ENCODE measurements around the gene SALL3. TPM values are rescaled to one million over a fixed set of nuclear protein-coding genes. Genes with fewer than 3 reads are reported as not detected.
A peak's percentile ranks its signal among the peaks of the same experiment; 100 is the strongest.

Gene SALL3
- total RNA-seq, 5 donors from 2014 or later (not counting 1 experiment from before 2014, with no cell fraction given) = 0.03 to 0.09 (median 0.07) TPM; not detected in 2

- no peak for ATAC-seq (replicated peaks in 1 of 4)
- H3K4me1 ChIP-seq (ENCODE audit: control insufficient read depth in 1 of 2, extremely low read depth in 1 of 2, insufficient read depth in 2 of 2, low read length in 2 of 2) = peaks cover 0 to 8% of the 10 kb centered on the region in 2 experiments
- H3K4me1 Mint-ChIP-seq = peaks cover 14 to 20% (median 16%) of the 10 kb centered on the region in 3 donors
- peak overlapping the region in 1 of 2 donors; percentile 2 for H3K27ac Mint-ChIP-seq
- peaks cover 34 to 39% of the 10 kb centered on the region in 2 experiments for H3K27me3 ChIP-seq (replicated peaks in 1 of 2; ENCODE audit: control insufficient read depth in 2 of 2, extremely low read depth in 1 of 2, insufficient read depth in 2 of 2, low read length in 1 of 2)
- H3K4me3 ChIP-seq (ENCODE audit: control insufficient read depth in 1 of 2, extremely low read depth in 1 of 2, low read length in 1 of 2) = no peak overlapping the region
- WGBS (ENCODE audit: insufficient coverage) = 11% methylated on average over 3 of the region's 14 CpGs
- H3K27me3 Mint-ChIP-seq = peaks cover 56 to 59% of the 10 kb centered on the region in 2 donors
- no peaks in the 10 kb centered on the region for H3K9me3 Mint-ChIP-seq
- H3K36me3 ChIP-seq (ENCODE audit: control insufficient read depth in 2 of 2, extremely low read depth in 1 of 2, insufficient read depth in 1 of 2, low read length in 1 of 2) = no peaks in the 10 kb centered on the region
- H3K4me3 Mint-ChIP-seq = peak overlapping the region in 2 of 3 donors; percentile 37 to 69
- ChIA-PET POLR2A (no interaction called here), CTCF (interaction anchor here in 1 of 2 donors (0.9 kb wide), 1 partner anchor 262 kb away, joined by 3 read pairs; no protein-coding TSS in a partner anchor)
- H3K36me3 Mint-ChIP-seq = no peaks in the 10 kb centered on the region
- no peak overlapping the region for H3K27ac ChIP-seq (ENCODE audit: low read length)
- no peak for DNase-seq
- no peaks in the 10 kb centered on the region for H3K9me3 ChIP-seq
Measured at GRCh38 chr18:78981989-78982620, 2.5 kb downstream of the SALL3 start.

GRCh38 chr18:78983512-78983911 lies 3.9 kb downstream of the SALL3 start:
- Mint-ChIP-seq H3K9me3 (no peaks in the 10 kb centered on the region), H3K36me3 (no peaks in the 10 kb centered on the region), H3K4me3 (no peak overlapping the region), H3K27ac (no peak overlapping the region), H3K27me3 (peaks cover 59% of the 10 kb centered on the region in 2 donors), H3K4me1 (peaks cover 6 to 13% (median 11%) of the 10 kb centered on the region in 3 donors)
- DNase-seq (no peak), ATAC-seq (replicated peaks in 1 of 4) (no peak)
- Histone ChIP-seq H3K9me3 (no peaks in the 10 kb centered on the region), H3K4me3 (ENCODE audit: control insufficient read depth in 1 of 2, extremely low read depth in 1 of 2, low read length in 1 of 2) (no peak overlapping the region), H3K27ac (ENCODE audit: low read length) (no peak overlapping the region), H3K27me3 (replicated peaks in 1 of 2; ENCODE audit: control insufficient read depth in 2 of 2, extremely low read depth in 1 of 2, insufficient read depth in 2 of 2, low read length in 1 of 2) (peaks cover 27 to 32% of the 10 kb centered on the region in 2 experiments), H3K4me1 (ENCODE audit: control insufficient read depth in 1 of 2, extremely low read depth in 1 of 2, insufficient read depth in 2 of 2, low read length in 2 of 2) (peaks cover 0 to 8% of the 10 kb centered on the region in 2 experiments), H3K36me3 (ENCODE audit: control insufficient read depth in 2 of 2, extremely low read depth in 1 of 2, insufficient read depth in 1 of 2, low read length in 1 of 2) (no peaks in the 10 kb centered on the region)
- CTCF ChIA-PET = interaction anchor here (0.6 to 0.7 kb wide), 2 partner anchors 17 to 110 kb away, joined by 3 read pairs; no protein-coding TSS in a partner anchor
- POLR2A ChIA-PET = no interaction called here
- no CpG with 5 or more reads among the region's 3 CpGs for WGBS (ENCODE audit: insufficient coverage)

DNA sequence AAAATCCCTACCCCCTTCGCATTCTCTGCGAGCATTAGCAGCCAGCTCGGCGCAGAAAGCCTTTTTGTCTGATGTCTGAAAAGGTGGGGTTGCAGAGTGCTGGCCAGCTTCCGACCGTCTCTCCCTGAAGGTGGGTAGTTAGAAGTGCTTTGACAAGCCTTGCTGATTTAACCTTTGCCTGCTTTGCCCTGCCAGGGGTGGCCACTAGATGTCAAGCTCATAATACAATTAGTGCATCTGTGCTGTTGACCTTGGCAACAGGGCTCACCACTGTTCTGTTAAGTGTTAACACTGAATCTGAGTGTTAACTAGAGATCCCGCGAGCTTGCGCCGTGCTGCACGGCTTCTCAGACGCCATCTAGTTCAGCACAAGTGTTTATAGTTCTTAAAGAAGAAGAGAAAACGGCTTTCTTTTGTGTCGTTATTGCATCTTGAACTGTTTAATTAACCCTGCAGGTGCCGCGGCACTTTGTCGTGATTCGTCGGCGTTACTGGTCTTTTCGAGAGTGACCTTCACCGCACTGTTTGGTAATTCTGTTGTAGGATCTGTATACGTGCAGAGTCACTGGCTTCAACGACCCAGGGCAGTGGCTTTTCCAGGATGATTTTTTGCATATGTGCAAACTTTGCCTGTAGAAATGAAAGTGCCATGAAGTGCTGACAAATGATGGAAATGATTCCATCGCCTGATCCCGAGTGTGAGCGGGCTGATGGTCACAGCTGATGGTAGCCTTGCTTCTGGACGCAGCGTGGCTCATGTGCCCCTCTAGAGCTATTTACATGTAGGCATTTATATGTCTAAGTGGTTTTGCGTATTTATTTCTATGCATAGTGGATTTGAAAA lies 5.5 kb downstream of the SALL3 start:
- no peak overlapping the region for H3K4me3 Mint-ChIP-seq
- ChIA-PET CTCF (no interaction called here), POLR2A (no interaction called here)
- Histone ChIP-seq H3K9me3 (no peaks in the 10 kb centered on the region), H3K27me3 (replicated peaks in 1 of 2; ENCODE audit: control insufficient read depth in 2 of 2, extremely low read depth in 1 of 2, insufficient read depth in 2 of 2, low read length in 1 of 2) (peaks cover 27 to 37% of the 10 kb centered on the region in 2 experiments), H3K36me3 (ENCODE audit: control insufficient read depth in 2 of 2, extremely low read depth in 1 of 2, insufficient read depth in 1 of 2, low read length in 1 of 2) (no peaks in the 10 kb centered on the region), H3K4me1 (ENCODE audit: control insufficient read depth in 1 of 2, extremely low read depth in 1 of 2, insufficient read depth in 2 of 2, low read length in 2 of 2) (peaks cover 0 to 8% of the 10 kb centered on the region in 2 experiments), H3K27ac (ENCODE audit: low read length) (no peak overlapping the region), H3K4me3 (ENCODE audit: control insufficient read depth in 1 of 2, extremely low read depth in 1 of 2, low read length in 1 of 2) (no peak overlapping the region)
- peaks cover 6 to 13% (median 10%) of the 10 kb centered on the region in 3 donors for H3K4me1 Mint-ChIP-seq
- ATAC-seq (replicated peaks in 1 of 4) (peak in 2 of 4 experiments; percentile 33 to 44), DNase-seq (peak in 5 of 35 experiments; percentile 4 to 25 (median 9))
- WGBS (ENCODE audit: insufficient coverage) = 38% methylated on average over 20 of the region's 30 CpGs
- H3K27me3 Mint-ChIP-seq = peaks cover 61 to 64% of the 10 kb centered on the region in 2 donors
- no peaks in the 10 kb centered on the region for H3K9me3 Mint-ChIP-seq
- no peak overlapping the region for H3K27ac Mint-ChIP-seq
- H3K36me3 Mint-ChIP-seq = no peaks in the 10 kb centered on the region

DNA sequence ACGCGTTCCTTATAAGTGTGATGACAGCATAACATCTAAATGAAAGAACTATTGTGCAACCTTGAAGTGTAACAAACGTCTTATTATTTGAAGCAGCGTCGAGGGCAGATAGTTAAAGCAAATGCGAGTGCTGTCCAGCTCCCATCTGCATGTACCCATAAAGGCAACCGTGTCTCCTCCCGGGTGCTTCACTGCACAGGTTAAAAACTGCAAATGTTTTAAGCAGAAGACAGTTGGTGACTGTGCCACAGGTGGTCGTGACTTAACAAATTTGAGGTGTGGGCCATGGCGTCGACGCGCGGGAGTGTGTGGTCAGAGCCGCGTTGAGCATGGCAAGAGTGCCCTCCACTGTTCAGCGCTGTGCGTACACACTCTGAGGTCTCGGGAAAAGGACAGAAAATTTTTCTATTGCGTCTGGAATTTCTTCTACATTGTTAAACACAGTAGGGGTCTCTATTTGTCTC lies 6.4 kb downstream of the SALL3 start:
- no peak overlapping the region for H3K4me3 Mint-ChIP-seq

DNA sequence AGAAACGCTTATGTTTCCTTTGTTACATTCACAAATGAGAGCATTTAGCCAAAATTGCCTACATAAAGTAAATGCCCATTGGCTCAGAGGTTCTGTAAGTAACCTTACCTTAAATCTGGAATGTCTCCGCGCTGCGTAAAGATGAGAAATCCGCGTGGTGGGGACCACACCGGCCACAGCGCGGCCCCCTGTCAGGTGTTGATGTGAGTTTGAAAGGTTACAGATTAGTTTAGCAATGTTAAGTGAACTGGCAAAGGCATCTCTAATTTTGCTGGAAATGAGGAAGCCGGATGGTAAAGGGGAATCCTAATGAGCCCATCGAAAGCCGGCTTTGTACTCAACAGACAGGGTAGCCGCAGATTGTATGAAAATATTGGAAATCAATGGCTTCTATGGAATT lies 11.8 kb downstream of the SALL3 start:
- ATAC-seq (replicated peaks in 1 of 4) = no peak
- Mint-ChIP-seq H3K27me3 (peaks cover 24 to 26% of the 10 kb centered on the region in 2 donors), H3K4me3 (no peak overlapping the region), H3K36me3 (no peaks in the 10 kb centered on the region), H3K4me1 (no peaks in the 10 kb centered on the region), H3K9me3 (no peaks in the 10 kb centered on the region), H3K27ac (no peak overlapping the region)
- no peak for DNase-seq
- no peaks in the 10 kb centered on the region for H3K9me3 ChIP-seq
- H3K27me3 ChIP-seq (replicated peaks in 1 of 2; ENCODE audit: control insufficient read depth in 2 of 2, extremely low read depth in 1 of 2, insufficient read depth in 2 of 2, low read length in 1 of 2) = peaks cover 7 to 8% of the 10 kb centered on the region in 2 experiments
- POLR2A ChIA-PET = no interaction called here
- no peak overlapping the region for H3K4me3 ChIP-seq (ENCODE audit: control insufficient read depth in 1 of 2, extremely low read depth in 1 of 2, low read length in 1 of 2)
- H3K4me1 ChIP-seq (ENCODE audit: control insufficient read depth in 1 of 2, extremely low read depth in 1 of 2, insufficient read depth in 2 of 2, low read length in 2 of 2) = no peaks in the 10 kb centered on the region
- CTCF ChIA-PET = no interaction called here
- no peaks in the 10 kb centered on the region for H3K36me3 ChIP-seq (ENCODE audit: control insufficient read depth in 2 of 2, extremely low read depth in 1 of 2, insufficient read depth in 1 of 2, low read length in 1 of 2)
- no peak overlapping the region for H3K27ac ChIP-seq (ENCODE audit: low read length)
- WGBS (ENCODE audit: insufficient coverage) = 96% methylated on average over 12 of the region's 13 CpGs

More for the DNA sequence above, 6.4 kb downstream of the SALL3 start:
- Histone ChIP-seq H3K4me3 (ENCODE audit: control insufficient read depth in 1 of 2, extremely low read depth in 1 of 2, low read length in 1 of 2) (no peak overlapping the region), H3K9me3 (no peaks in the 10 kb centered on the region), H3K27me3 (replicated peaks in 1 of 2; ENCODE audit: control insufficient read depth in 2 of 2, extremely low read depth in 1 of 2, insufficient read depth in 2 of 2, low read length in 1 of 2) (peaks cover 23 to 37% of the 10 kb centered on the region in 2 experiments), H3K4me1 (ENCODE audit: control insufficient read depth in 1 of 2, extremely low read depth in 1 of 2, insufficient read depth in 2 of 2, low read length in 2 of 2) (peaks cover 0 to 4% of the 10 kb centered on the region in 2 experiments), H3K27ac (ENCODE audit: low read length) (no peak overlapping the region), H3K36me3 (ENCODE audit: control insufficient read depth in 2 of 2, extremely low read depth in 1 of 2, insufficient read depth in 1 of 2, low read length in 1 of 2) (no peaks in the 10 kb centered on the region)
- peaks cover 65% of the 10 kb centered on the region in 2 donors for H3K27me3 Mint-ChIP-seq
- DNase-seq = no peak
- no peaks in the 10 kb centered on the region for H3K9me3 Mint-ChIP-seq
- H3K4me1 Mint-ChIP-seq = peaks cover 6 to 13% (median 10%) of the 10 kb centered on the region in 3 donors
- ChIA-PET CTCF (interaction anchor here in 1 of 2 donors (1.2 kb wide), 1 partner anchor 143 kb away, joined by 3 read pairs; no protein-coding TSS in a partner anchor), POLR2A (no interaction called here)
- no peak overlapping the region for H3K27ac Mint-ChIP-seq
- no peak for ATAC-seq (replicated peaks in 1 of 4)
- H3K36me3 Mint-ChIP-seq = no peaks in the 10 kb centered on the region
- WGBS (ENCODE audit: insufficient coverage) = 13% methylated on average over 17 of the region's 20 CpGs

All from T-cell (primary cell).